Cardiac muscle cell (in vitro differentiated cells and primary cell): Measurements from ENCODE around the gene ZSCAN29. TPM values are rescaled to one million over a fixed set of nuclear protein-coding genes. Genes with fewer than 3 reads are reported as not detected.

Experiments
- DNase-seq, 2 donors: peaks; one replicate each; pipeline versions ENCODE4 v3.0.0 to v3.0.0-alpha.2; 2010 to 2017; ENCODE audit warnings: low read depth in 1 of 2, low spot score in 1 of 2
- H3K27ac ChIP-seq: fragments of 200-600 bp; sonication (generic); 2 replicates; pipeline ENCODE4 v1.5.1; 2016
- H3K27me3 ChIP-seq: fragments of 200-600 bp; sonication (generic); 2 replicates; pipeline ENCODE4 v1.6.0; 2016; ENCODE audit warnings: control low read depth
- H3K36me3 ChIP-seq: fragments of 200-600 bp; sonication (generic); 2 replicates; pipeline ENCODE4 v1.5.1; 2016; ENCODE audit warnings: control low read depth
- H3K4me1 ChIP-seq: fragments of 200-600 bp; sonication (generic); 2 replicates; pipeline ENCODE4 v1.8.1; 2017; ENCODE audit warnings: low read depth, mild to moderate bottlenecking, mixed run types
- H3K4me3 ChIP-seq: fragments of 200-600 bp; sonication (generic); 2 replicates; pipeline ENCODE4 v1.5.1; 2016; ENCODE audit warnings: mild to moderate bottlenecking
- H3K9me3 ChIP-seq: fragments of 200-600 bp; sonication (generic); 2 replicates; pipeline ENCODE4 v1.5.1; 2017; ENCODE audit warnings: low read depth, mild to moderate bottlenecking, control low read depth
- polyA plus RNA-seq: library from polyadenylated mRNA; unstranded; fragments of >200 nt; fragmentation: Nextera tagmentation; extraction: Ambion mirVana; gene quantifications from 2 replicates; pipeline ENCODE4 v1.2.1, GENCODE V29; 2016
- total RNA-seq: library from RNA; depleted of rRNA; stranded (reverse); fragments of >200 nt; gene quantifications from 2 replicates; pipeline ENCODE4 v1.2.3, GENCODE V29; 2016
- TF ChIP-seq, protein P1 (sequence below): IDR thresholded peaks from 2 replicates; pipeline ENCODE4 v1.5.1; 2012; ENCODE audit warnings: low read depth, mild to moderate bottlenecking, low read length

ZSCAN29 gene
- total and polyA plus RNA-seq, 2 experiments from 2014 or later, result 10.9 to 27.1 TPM

DNA sequence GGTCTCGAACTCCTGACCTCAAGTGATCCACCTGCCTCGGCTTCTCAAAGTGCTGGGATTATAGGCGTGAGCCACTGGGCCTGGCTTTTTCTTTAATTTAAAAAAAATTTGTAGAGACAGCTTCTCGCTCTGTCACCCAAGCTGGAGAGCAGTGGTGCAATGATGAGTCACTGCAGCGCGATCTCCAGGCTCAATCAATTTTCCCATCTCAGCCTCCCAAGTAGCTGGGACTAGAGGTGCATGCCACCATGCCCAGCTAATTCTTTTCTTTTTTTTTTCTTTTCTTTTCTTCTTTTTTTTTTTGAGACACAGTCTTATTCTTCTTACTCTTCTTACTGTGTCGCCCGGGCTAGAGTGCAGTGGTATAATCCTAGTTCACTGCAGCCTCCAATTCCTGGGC lies 19.9 kb upstream of the ZSCAN29 start:
- TF ChIP-seq, protein P1, sequence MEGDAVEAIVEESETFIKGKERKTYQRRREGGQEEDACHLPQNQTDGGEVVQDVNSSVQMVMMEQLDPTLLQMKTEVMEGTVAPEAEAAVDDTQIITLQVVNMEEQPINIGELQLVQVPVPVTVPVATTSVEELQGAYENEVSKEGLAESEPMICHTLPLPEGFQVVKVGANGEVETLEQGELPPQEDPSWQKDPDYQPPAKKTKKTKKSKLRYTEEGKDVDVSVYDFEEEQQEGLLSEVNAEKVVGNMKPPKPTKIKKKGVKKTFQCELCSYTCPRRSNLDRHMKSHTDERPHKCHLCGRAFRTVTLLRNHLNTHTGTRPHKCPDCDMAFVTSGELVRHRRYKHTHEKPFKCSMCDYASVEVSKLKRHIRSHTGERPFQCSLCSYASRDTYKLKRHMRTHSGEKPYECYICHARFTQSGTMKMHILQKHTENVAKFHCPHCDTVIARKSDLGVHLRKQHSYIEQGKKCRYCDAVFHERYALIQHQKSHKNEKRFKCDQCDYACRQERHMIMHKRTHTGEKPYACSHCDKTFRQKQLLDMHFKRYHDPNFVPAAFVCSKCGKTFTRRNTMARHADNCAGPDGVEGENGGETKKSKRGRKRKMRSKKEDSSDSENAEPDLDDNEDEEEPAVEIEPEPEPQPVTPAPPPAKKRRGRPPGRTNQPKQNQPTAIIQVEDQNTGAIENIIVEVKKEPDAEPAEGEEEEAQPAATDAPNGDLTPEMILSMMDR, result no peak
- no peaks in the 10 kb centered on the region for H3K9me3 ChIP-seq
- H3K4me1 ChIP-seq, result no peaks in the 10 kb centered on the region
- DNase-seq, result peak in 1 of 2 donors; percentile 40
- H3K27ac ChIP-seq, result no peak overlapping the region
- H3K4me3 ChIP-seq, result no peak overlapping the region
- no peaks in the 10 kb centered on the region for H3K27me3 ChIP-seq
- peaks cover 28% of the 10 kb centered on the region for H3K36me3 ChIP-seq

GRCh38 chr15:43383070-43383469 lies 12.2 kb upstream of the ZSCAN29 start:
- Histone ChIP-seq H3K4me3 (no peak overlapping the region), H3K27me3 (no peaks in the 10 kb centered on the region), H3K4me1 (no peaks in the 10 kb centered on the region), H3K36me3 (peaks cover 42% of the 10 kb centered on the region), H3K9me3 (no peaks in the 10 kb centered on the region), H3K27ac (no peak overlapping the region)
- TF ChIP-seq, protein P1, result no peak
- no peak for DNase-seq

- peaks cover 35% of the 10 kb centered on the region for H3K36me3 ChIP-seq
- no peak overlapping the region for H3K4me3 ChIP-seq
- DNase-seq, result no peak
These were observed 11.5 kb upstream of the ZSCAN29 start for GRCh38 chr15:43382310-43382709.

DNA sequence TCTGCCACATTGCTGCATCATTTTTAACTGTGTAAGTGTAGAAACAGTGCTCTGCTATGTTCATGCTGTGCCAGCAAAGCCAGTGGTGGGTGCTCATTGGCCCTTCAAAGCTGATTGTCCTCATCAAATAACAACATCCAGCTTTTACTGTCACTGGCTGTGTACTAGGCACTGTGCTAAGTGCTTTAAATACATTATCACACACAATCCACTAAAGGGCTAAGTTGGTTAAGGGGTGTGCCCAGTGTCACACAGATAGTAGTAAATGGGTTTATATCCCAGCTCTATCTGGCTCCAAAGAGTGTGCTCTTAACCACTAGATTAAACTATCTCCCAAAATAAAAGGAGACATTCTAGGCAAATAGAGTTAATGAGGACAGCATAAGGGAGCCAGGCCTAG lies 7.8 kb upstream of the ZSCAN29 start:
- Histone ChIP-seq H3K4me3 (no peak overlapping the region), H3K36me3 (peaks cover 30% of the 10 kb centered on the region)
- no peak for DNase-seq

More at GRCh38 chr15:43382310-43382709, 11.5 kb upstream of the ZSCAN29 start:
- Histone ChIP-seq H3K27ac (no peak overlapping the region), H3K27me3 (no peaks in the 10 kb centered on the region), H3K9me3 (no peaks in the 10 kb centered on the region), H3K4me1 (no peaks in the 10 kb centered on the region)
- TF ChIP-seq, protein P1, result no peak

DNA sequence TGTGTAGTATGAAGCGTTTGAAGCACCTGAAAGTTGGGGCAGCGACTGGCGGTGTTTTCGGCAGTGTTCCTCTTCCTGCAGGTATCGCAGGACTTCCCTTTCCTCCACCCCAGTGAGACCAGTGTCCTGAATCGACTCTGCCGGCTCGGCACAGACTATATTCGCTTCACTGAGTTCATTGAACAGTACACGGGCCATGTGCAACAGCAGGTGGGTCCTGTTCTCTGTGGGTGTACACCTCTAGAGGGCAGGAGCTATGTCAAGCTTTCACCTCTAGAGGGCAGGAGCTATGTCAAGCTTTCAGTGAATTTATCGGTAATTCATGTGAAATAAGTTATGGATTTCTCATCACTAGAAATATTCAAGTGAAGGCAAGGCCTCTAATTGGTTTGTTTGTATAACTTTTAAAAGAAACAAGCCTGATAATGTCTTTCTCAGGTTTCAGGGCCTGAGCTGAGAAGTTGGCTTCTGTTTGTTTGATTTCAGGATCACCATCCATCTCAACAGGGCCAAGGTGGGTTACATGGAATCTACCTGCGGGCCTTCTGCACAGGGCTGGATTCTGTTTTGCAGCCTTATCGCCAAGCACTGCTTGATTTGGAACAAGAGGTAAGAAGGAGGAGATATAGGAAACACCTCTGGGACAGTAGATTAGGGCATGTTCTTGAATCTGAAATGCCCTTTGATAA lies 5.3 kb upstream of the ZSCAN29 start:
- TF ChIP-seq, protein P1, result peak; percentile 86
- Histone ChIP-seq H3K4me1 (peaks cover 6% of the 10 kb centered on the region), H3K27me3 (no peaks in the 10 kb centered on the region), H3K9me3 (no peaks in the 10 kb centered on the region), H3K36me3 (peaks cover 15% of the 10 kb centered on the region), H3K4me3 (no peak overlapping the region), H3K27ac (no peak overlapping the region)
- DNase-seq, result peak; percentile 37 to 45

More for the DNA sequence above, 7.8 kb upstream of the ZSCAN29 start:
- Histone ChIP-seq H3K27me3 (no peaks in the 10 kb centered on the region), H3K4me1 (no peaks in the 10 kb centered on the region), H3K27ac (no peak overlapping the region), H3K9me3 (no peaks in the 10 kb centered on the region)
- TF ChIP-seq, protein P1, result no peak
